K562 (cell line): ENCODE measurements around the gene EME2. TPM values are rescaled to one million over a fixed set of nuclear protein-coding genes. Genes with fewer than 3 reads are reported as not detected.

Experiments
- CEBPB ChIP-seq: fragments of 450-650 bp; IDR thresholded peaks from 2 replicates; pipeline ENCODE4 v1.6.1; 2016; ENCODE audit warnings: missing genetic modification characterization, missing compliant biosample characterization
- CHD1 ChIP-seq: fragments of 200-600 bp; sonication (generic); IDR thresholded peaks from one replicate; pipeline ENCODE4 v1.6.1; 2012; ENCODE audit warnings: mild to moderate bottlenecking, moderate library complexity, low read length, inconsistent platforms
- FOXP1 ChIP-seq: sonication (generic); formaldehyde crosslinking; IDR thresholded peaks from 2 replicates; pipeline ENCODE4 v1.8.0; 2022; ENCODE audit warnings: mild to moderate bottlenecking, missing genetic modification reagents
- FUS ChIP-seq: fragments of 200-400 bp; formaldehyde crosslinking; optimal IDR thresholded peaks from 2 replicates; pipeline ENCODE3; 2017; ENCODE audit warnings: low read depth, low read length
- HDAC8 ChIP-seq: fragments of 450-650 bp; IDR thresholded peaks from 2 replicates; pipeline ENCODE4 v1.6.1; 2016; ENCODE audit warnings: mild to moderate bottlenecking, missing genetic modification characterization, moderate library complexity, missing compliant biosample characterization
- HMG20B ChIP-seq: fragments of 250-450 bp; sonication (Bioruptor Pico); IDR thresholded peaks from 2 replicates; pipeline ENCODE4 v1.5.0; 2021; ENCODE audit warnings: mild to moderate bottlenecking
- IRF2 ChIP-seq: sonication (generic); formaldehyde crosslinking; IDR thresholded peaks from 2 replicates; pipeline ENCODE4 v1.8.1; 2022; ENCODE audit warnings: mild to moderate bottlenecking, missing genetic modification reagents
- KDM5B ChIP-seq: fragments of 200-600 bp; sonication (generic); IDR thresholded peaks from 2 replicates; pipeline ENCODE4 v1.6.1; 2012; ENCODE audit warnings: low read depth, mild to moderate bottlenecking, moderate library complexity, low read length, control low read depth, inconsistent platforms; ENCODE audit not compliant: insufficient replicate concordance
- LCOR ChIP-seq: sonication (generic); formaldehyde crosslinking; IDR thresholded peaks from 2 replicates; pipeline ENCODE4 v1.8.0; 2022; ENCODE audit warnings: mild to moderate bottlenecking, missing genetic modification reagents
- RB1 ChIP-seq: fragments of 450-650 bp; IDR thresholded peaks from 2 replicates; pipeline ENCODE4 v1.6.1; 2017; ENCODE audit warnings: low read depth, mild to moderate bottlenecking
- SAFB ChIP-seq: fragments of 200-400 bp; formaldehyde crosslinking; IDR thresholded peaks from 2 replicates; pipeline ENCODE4 v1.6.1; 2017; ENCODE audit warnings: low read depth, low read length, borderline replicate concordance
- YBX1 ChIP-seq: fragments of 450-650 bp; IDR thresholded peaks from 2 replicates; pipeline ENCODE4 v1.7.1; 2016; ENCODE audit warnings: mild to moderate bottlenecking
- polyA plus RNA-seq, 8 experiments: library from polyadenylated mRNA; depleted of rRNA in 4 of 8; stranded (reverse) in 5 of 8; unstranded in 3 of 8; fragments of >200 nt; fragmentation: Nextera tagmentation in 2 of 8; fragmentation: Illumina TruSeq in 1 of 8; extraction: Ambion mirVana in 2 of 8; extraction: Trizol in 1 of 8; gene quantifications; 2 replicates each; pipeline versions ENCODE4 v1.2.1 to v1.2.3, GENCODE V29; 2011 to 2014; ENCODE audit warnings: inconsistent platforms in 1 of 8, missing spikeins in 1 of 8
- total RNA-seq, 7 experiments: library from RNA; depleted of rRNA in 6 of 7; stranded (reverse); fragments of >200 nt in 6 of 7; fragmentation: Illumina TruSeq in 2 of 7; extraction: Trizol in 2 of 7; gene quantifications; 2 replicates each; pipeline versions ENCODE4 v1.2.1 to v1.2.3, GENCODE V29; 2011 to 2021; ENCODE audit warnings: low replicate concordance in 1 of 7
- TF ChIP-seq, protein P1 (sequence below): sonication (generic); formaldehyde crosslinking; IDR thresholded peaks from 2 replicates; pipeline ENCODE4 v1.8.0; 2023; ENCODE audit warnings: mild to moderate bottlenecking, missing genetic modification reagents
- TF ChIP-seq, protein P2 (sequence below), 2 experiments: fragments of 450-650 bp; IDR thresholded peaks; 2 replicates each; pipeline ENCODE4 v1.6.1; 2016
- TF ChIP-seq, protein P3 (sequence below): sonication (generic); formaldehyde crosslinking; IDR thresholded peaks from 2 replicates; pipeline ENCODE4 v1.8.0; 2022; ENCODE audit warnings: missing genetic modification reagents, mild to moderate bottlenecking, borderline replicate concordance
- TF ChIP-seq, protein P4 (sequence below): fragments of 450-650 bp; IDR thresholded peaks from 2 replicates; pipeline ENCODE4 v1.6.1; 2016; ENCODE audit warnings: low read depth, mild to moderate bottlenecking, moderate library complexity
- TF ChIP-seq, protein P5 (sequence below): fragments of 450-650 bp; IDR thresholded peaks from 2 replicates; pipeline ENCODE4 v1.6.1; 2017; ENCODE audit warnings: antibody characterized with exemption
- TF ChIP-seq, protein P6 (sequence below): sonication (generic); formaldehyde crosslinking; IDR thresholded peaks from 2 replicates; pipeline ENCODE4 v1.8.0; 2023; ENCODE audit warnings: mild to moderate bottlenecking, missing genetic modification reagents

Gene EME2
- total and polyA plus RNA-seq, 9 of the 15 experiments (the other 6 are each of a cell fraction or from before 2014, with no cell fraction given), result 0.35 to 19.9 (median 3.5) TPM

DNA sequence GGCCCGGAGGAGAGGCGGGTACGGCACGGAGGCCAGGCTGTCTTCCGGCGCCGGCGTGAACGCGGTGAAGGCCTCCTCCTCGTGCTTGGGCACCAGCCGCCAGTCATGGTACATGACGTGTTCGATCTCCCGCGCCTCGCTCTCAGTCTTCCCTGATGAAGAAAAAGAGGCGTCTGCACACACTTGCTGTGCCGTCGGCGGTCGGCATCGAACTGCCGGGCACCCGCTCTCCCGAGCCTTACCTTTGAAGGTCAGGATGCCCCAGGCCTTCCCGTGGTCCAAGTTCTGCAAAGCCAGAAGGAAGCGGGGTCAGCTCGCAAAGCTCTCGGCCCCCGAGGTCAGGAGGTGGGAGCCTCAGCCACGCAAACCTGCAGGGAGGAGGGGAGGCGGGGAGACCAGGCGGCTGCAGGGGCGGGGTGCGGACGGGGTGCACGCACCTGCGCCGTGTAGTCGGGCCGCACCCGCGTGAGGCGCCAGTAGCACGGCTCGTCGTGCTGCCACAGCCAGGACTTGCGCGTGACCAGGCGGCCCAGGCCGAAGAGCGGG is at the start of gene EME2 (continued):
- TF ChIP-seq, protein P1, sequence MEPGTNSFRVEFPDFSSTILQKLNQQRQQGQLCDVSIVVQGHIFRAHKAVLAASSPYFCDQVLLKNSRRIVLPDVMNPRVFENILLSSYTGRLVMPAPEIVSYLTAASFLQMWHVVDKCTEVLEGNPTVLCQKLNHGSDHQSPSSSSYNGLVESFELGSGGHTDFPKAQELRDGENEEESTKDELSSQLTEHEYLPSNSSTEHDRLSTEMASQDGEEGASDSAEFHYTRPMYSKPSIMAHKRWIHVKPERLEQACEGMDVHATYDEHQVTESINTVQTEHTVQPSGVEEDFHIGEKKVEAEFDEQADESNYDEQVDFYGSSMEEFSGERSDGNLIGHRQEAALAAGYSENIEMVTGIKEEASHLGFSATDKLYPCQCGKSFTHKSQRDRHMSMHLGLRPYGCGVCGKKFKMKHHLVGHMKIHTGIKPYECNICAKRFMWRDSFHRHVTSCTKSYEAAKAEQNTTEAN (CRISPR knock-in tag), result 0 out of 2 replicates have a peak, but pooled peaks have one; percentile 71
- TF ChIP-seq, protein P2, sequence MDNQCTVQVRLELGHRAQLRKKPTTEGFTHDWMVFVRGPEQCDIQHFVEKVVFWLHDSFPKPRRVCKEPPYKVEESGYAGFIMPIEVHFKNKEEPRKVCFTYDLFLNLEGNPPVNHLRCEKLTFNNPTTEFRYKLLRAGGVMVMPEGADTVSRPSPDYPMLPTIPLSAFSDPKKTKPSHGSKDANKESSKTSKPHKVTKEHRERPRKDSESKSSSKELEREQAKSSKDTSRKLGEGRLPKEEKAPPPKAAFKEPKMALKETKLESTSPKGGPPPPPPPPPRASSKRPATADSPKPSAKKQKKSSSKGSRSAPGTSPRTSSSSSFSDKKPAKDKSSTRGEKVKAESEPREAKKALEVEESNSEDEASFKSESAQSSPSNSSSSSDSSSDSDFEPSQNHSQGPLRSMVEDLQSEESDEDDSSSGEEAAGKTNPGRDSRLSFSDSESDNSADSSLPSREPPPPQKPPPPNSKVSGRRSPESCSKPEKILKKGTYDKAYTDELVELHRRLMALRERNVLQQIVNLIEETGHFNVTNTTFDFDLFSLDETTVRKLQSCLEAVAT (IDR thresholded peaks at IDR 0.05), result 0 out of 4 replicates have a peak, but pooled peaks of 1 of the 2 experiments have one; percentile 25
- TF ChIP-seq KDM5B, result peak; percentile 6
- no peak for TF ChIP-seq IRF2
- no peak for TF ChIP-seq CEBPB (tag)
- TF ChIP-seq HDAC8 (tag), result no peak
- no peak for TF ChIP-seq FUS
- TF ChIP-seq, protein P3, sequence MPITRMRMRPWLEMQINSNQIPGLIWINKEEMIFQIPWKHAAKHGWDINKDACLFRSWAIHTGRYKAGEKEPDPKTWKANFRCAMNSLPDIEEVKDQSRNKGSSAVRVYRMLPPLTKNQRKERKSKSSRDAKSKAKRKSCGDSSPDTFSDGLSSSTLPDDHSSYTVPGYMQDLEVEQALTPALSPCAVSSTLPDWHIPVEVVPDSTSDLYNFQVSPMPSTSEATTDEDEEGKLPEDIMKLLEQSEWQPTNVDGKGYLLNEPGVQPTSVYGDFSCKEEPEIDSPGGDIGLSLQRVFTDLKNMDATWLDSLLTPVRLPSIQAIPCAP (CRISPR knock-in tag), result no peak
- no peak for TF ChIP-seq HMG20B (CRISPR knock-in tag)
- TF ChIP-seq YBX1, result no peak
- TF ChIP-seq SAFB, result peak; percentile 22; the same call in 1 of the 2 replicates
- no peak for TF ChIP-seq LCOR (CRISPR knock-in tag)
- TF ChIP-seq, protein P4, sequence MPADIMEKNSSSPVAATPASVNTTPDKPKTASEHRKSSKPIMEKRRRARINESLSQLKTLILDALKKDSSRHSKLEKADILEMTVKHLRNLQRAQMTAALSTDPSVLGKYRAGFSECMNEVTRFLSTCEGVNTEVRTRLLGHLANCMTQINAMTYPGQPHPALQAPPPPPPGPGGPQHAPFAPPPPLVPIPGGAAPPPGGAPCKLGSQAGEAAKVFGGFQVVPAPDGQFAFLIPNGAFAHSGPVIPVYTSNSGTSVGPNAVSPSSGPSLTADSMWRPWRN, result no peak
- no peak for TF ChIP-seq FOXP1 (CRISPR knock-in tag)
- TF ChIP-seq CHD1, result no peak
- TF ChIP-seq, protein P5, sequence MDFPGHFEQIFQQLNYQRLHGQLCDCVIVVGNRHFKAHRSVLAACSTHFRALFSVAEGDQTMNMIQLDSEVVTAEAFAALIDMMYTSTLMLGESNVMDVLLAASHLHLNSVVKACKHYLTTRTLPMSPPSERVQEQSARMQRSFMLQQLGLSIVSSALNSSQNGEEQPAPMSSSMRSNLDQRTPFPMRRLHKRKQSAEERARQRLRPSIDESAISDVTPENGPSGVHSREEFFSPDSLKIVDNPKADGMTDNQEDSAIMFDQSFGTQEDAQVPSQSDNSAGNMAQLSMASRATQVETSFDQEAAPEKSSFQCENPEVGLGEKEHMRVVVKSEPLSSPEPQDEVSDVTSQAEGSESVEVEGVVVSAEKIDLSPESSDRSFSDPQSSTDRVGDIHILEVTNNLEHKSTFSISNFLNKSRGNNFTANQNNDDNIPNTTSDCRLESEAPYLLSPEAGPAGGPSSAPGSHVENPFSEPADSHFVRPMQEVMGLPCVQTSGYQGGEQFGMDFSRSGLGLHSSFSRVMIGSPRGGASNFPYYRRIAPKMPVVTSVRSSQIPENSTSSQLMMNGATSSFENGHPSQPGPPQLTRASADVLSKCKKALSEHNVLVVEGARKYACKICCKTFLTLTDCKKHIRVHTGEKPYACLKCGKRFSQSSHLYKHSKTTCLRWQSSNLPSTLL, result no peak
- no peak for TF ChIP-seq RB1
- TF ChIP-seq, protein P6, sequence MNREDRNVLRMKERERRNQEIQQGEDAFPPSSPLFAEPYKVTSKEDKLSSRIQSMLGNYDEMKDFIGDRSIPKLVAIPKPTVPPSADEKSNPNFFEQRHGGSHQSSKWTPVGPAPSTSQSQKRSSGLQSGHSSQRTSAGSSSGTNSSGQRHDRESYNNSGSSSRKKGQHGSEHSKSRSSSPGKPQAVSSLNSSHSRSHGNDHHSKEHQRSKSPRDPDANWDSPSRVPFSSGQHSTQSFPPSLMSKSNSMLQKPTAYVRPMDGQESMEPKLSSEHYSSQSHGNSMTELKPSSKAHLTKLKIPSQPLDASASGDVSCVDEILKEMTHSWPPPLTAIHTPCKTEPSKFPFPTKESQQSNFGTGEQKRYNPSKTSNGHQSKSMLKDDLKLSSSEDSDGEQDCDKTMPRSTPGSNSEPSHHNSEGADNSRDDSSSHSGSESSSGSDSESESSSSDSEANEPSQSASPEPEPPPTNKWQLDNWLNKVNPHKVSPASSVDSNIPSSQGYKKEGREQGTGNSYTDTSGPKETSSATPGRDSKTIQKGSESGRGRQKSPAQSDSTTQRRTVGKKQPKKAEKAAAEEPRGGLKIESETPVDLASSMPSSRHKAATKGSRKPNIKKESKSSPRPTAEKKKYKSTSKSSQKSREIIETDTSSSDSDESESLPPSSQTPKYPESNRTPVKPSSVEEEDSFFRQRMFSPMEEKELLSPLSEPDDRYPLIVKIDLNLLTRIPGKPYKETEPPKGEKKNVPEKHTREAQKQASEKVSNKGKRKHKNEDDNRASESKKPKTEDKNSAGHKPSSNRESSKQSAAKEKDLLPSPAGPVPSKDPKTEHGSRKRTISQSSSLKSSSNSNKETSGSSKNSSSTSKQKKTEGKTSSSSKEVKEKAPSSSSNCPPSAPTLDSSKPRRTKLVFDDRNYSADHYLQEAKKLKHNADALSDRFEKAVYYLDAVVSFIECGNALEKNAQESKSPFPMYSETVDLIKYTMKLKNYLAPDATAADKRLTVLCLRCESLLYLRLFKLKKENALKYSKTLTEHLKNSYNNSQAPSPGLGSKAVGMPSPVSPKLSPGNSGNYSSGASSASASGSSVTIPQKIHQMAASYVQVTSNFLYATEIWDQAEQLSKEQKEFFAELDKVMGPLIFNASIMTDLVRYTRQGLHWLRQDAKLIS (CRISPR knock-in tag), result 0 out of 2 replicates have a peak, but pooled peaks have one; percentile 10
